ENCODE results near the gene KCNQ4.

The KCNQ4 gene

GRCh38 chr1:40856656-40857302, 73.2 kb downstream of the KCNQ4 start:
- Histone ChIP-seq H3K36me3 (replicated peaks; ENCODE audit: low read depth, low read length) (no peaks in the 10 kb centered on the region), H3K4me3 (ENCODE audit: low read length) (no peak overlapping the region), H4K20me1 (ENCODE audit: insufficient read depth, low read length) (no peaks in the 10 kb centered on the region), H3K27ac (ENCODE audit: low read length) (no peak overlapping the region), H3K4me1 (ENCODE audit: low read length) (peaks cover 12% of the 10 kb centered on the region), H3K79me2 (ENCODE audit: low read length) (no peaks in the 10 kb centered on the region), H3K27me3 (ENCODE audit: low read depth, low read length) (no peaks in the 10 kb centered on the region), H3K9me3 (ENCODE audit: insufficient read depth, low read length) (no peaks in the 10 kb centered on the region), H2AFZ (ENCODE audit: low read depth, low read length) (no peak overlapping the region), H3K4me2 (ENCODE audit: low read length) (no peak overlapping the region), H3K9ac (ENCODE audit: low read length) (no peak overlapping the region)
- TF ChIP-seq EZH2phosphoT487 (IDR thresholded peaks at IDR 0.05; ENCODE audit: low read depth): no peak
- TF ChIP-seq, protein P1, sequence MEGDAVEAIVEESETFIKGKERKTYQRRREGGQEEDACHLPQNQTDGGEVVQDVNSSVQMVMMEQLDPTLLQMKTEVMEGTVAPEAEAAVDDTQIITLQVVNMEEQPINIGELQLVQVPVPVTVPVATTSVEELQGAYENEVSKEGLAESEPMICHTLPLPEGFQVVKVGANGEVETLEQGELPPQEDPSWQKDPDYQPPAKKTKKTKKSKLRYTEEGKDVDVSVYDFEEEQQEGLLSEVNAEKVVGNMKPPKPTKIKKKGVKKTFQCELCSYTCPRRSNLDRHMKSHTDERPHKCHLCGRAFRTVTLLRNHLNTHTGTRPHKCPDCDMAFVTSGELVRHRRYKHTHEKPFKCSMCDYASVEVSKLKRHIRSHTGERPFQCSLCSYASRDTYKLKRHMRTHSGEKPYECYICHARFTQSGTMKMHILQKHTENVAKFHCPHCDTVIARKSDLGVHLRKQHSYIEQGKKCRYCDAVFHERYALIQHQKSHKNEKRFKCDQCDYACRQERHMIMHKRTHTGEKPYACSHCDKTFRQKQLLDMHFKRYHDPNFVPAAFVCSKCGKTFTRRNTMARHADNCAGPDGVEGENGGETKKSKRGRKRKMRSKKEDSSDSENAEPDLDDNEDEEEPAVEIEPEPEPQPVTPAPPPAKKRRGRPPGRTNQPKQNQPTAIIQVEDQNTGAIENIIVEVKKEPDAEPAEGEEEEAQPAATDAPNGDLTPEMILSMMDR (IDR thresholded peaks at IDR 0.05; ENCODE audit: low read depth, low read length): no peak

DNA sequence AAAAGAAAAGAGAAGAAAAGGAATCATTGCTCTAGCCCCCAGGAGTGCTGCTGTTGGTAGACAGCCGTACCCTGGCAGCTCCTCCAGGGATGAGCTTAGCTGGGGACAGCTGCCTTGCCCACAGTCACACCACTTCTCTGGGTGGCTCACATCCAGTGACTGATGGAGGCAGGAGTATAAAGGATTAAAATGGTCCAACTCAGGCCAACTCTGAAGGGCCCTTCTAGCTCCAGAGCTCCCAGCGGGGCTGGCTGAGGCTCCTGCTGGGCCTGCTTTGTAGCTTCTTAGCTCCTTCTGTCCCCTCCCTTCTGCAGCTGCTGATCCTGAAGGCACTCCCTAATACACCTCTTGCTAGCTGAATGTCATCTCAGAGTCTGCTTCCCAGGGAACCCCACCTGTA, 74.2 kb downstream of the KCNQ4 start:
- Histone ChIP-seq H3K9me3 (ENCODE audit: insufficient read depth, low read length) (no peaks in the 10 kb centered on the region), H3K4me3 (ENCODE audit: low read length) (no peak overlapping the region), H3K27ac (ENCODE audit: low read length) (no peak overlapping the region), H3K9ac (ENCODE audit: low read length) (no peak overlapping the region), H4K20me1 (ENCODE audit: insufficient read depth, low read length) (no peaks in the 10 kb centered on the region), H2AFZ (ENCODE audit: low read depth, low read length) (no peak overlapping the region), H3K4me2 (ENCODE audit: low read length) (no peak overlapping the region), H3K27me3 (ENCODE audit: low read depth, low read length) (no peaks in the 10 kb centered on the region), H3K36me3 (replicated peaks; ENCODE audit: low read depth, low read length) (no peaks in the 10 kb centered on the region), H3K4me1 (ENCODE audit: low read length) (peaks cover 3% of the 10 kb centered on the region), H3K79me2 (ENCODE audit: low read length) (no peaks in the 10 kb centered on the region)
- TF ChIP-seq EZH2phosphoT487 (IDR thresholded peaks at IDR 0.05; ENCODE audit: low read depth): no peak
- TF ChIP-seq, protein P1 (IDR thresholded peaks at IDR 0.05; ENCODE audit: low read depth, low read length): no peak

DNA sequence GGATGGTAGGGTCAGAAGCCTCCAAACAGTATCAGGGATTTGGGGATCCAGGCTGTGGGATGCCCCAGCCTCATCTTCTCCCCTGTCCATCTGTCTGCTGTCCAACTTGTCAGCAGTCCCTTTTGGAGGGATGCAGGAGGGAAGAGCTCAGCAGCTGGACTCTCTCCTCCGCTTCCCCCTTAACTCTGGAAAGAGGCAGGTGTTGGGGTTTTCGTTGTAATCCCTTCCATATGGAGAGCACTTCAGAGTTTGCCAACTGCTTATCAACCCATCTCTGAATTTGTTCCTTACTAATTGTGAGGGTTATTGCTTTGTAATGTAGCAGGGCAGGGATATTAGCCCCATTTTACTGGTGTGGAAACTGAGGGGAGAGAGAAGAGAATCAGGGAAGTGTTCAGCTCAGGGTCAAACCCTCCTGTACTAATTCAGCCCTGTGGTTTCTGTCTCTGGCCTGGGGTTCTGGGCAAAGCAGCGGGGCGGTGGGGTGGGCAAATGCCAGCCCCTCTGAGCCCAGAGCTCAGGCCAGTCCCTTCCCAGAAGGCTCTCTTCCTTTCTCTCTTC, 75.3 kb downstream of the KCNQ4 start:
- no peaks in the 10 kb centered on the region for H3K79me2 ChIP-seq (ENCODE audit: low read length)
- no peaks in the 10 kb centered on the region for H3K9me3 ChIP-seq (ENCODE audit: insufficient read depth, low read length)

DNA sequence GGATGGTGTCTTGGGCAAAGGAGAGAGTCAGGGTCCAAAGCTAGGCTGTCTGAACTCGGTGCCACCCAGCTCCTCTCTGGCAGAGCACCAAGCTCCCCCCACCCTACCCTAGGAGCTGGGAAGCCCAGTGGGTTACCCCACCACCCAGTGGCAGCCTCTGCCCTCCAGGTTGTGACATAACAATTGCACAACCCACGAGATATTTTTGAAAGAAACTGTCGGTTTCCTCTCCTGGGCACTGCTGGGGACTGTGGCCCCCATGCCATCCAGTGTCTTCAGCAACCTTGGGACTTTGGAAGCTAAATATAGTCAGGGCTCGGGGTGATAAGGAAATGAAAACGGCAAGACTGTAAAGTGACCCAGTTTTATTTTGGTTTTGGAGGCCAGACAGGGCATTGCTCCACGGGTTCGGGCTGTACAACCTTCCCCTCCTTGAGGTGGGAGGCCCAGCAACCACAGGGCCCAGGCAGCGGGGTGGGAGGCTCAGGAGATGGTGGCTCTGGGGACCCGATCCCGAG, 77.2 kb downstream of the KCNQ4 start:
- Histone ChIP-seq H3K36me3 (replicated peaks; ENCODE audit: low read depth, low read length) (no peaks in the 10 kb centered on the region), H3K4me2 (ENCODE audit: low read length) (no peak overlapping the region), H3K9me3 (ENCODE audit: insufficient read depth, low read length) (no peaks in the 10 kb centered on the region), H2AFZ (ENCODE audit: low read depth, low read length) (no peak overlapping the region), H3K4me1 (ENCODE audit: low read length) (no peaks in the 10 kb centered on the region), H3K79me2 (ENCODE audit: low read length) (no peaks in the 10 kb centered on the region), H3K9ac (ENCODE audit: low read length) (no peak overlapping the region), H3K27ac (ENCODE audit: low read length) (no peak overlapping the region), H3K27me3 (ENCODE audit: low read depth, low read length) (no peaks in the 10 kb centered on the region), H3K4me3 (ENCODE audit: low read length) (no peak overlapping the region), H4K20me1 (ENCODE audit: insufficient read depth, low read length) (no peaks in the 10 kb centered on the region)
- TF ChIP-seq, protein P1 (IDR thresholded peaks at IDR 0.05; ENCODE audit: low read depth, low read length): no peak
- TF ChIP-seq EZH2phosphoT487 (IDR thresholded peaks at IDR 0.05; ENCODE audit: low read depth): no peak

More for the DNA sequence above, 75.3 kb downstream of the KCNQ4 start:
- H3K36me3 ChIP-seq (replicated peaks; ENCODE audit: low read depth, low read length): no peaks in the 10 kb centered on the region
- no peak overlapping the region for H3K27ac ChIP-seq (ENCODE audit: low read length)
- H3K4me3 ChIP-seq (ENCODE audit: low read length): no peak overlapping the region
- no peak for TF ChIP-seq EZH2phosphoT487 (IDR thresholded peaks at IDR 0.05; ENCODE audit: low read depth)
- TF ChIP-seq, protein P1 (IDR thresholded peaks at IDR 0.05; ENCODE audit: low read depth, low read length): no peak
- no peak overlapping the region for H3K4me2 ChIP-seq (ENCODE audit: low read length)
- H3K27me3 ChIP-seq (ENCODE audit: low read depth, low read length): no peaks in the 10 kb centered on the region
- H2AFZ ChIP-seq (ENCODE audit: low read depth, low read length): no peak overlapping the region
- H3K4me1 ChIP-seq (ENCODE audit: low read length): no peaks in the 10 kb centered on the region
- H3K9ac ChIP-seq (ENCODE audit: low read length): no peak overlapping the region
- H4K20me1 ChIP-seq (ENCODE audit: insufficient read depth, low read length): no peaks in the 10 kb centered on the region
